Ovary (tissue), 3 donors: ENCODE data around the gene TPK1.

ENCODE experiments used
- EP300 ChIP-seq: sonication (generic); formaldehyde crosslinking; IDR thresholded peaks from one replicate; pipeline ENCODE4 v1.6.1; 2017; ENCODE audit warnings: antibody characterized with exemption
- POLR2A ChIP-seq: fragments of 450-650 bp; IDR thresholded peaks from one replicate; pipeline ENCODE4 v1.6.1; 2017; ENCODE audit warnings: antibody characterized with exemption, mild to moderate bottlenecking, moderate library complexity
- TF ChIP-seq, protein P1 (sequence below), 3 donors: fragments of 450-650 bp in 2 of 3; fragments of 200-600 bp in 1 of 3; IDR thresholded peaks; one replicate each; pipeline versions ENCODE4 v1.5.1 to v1.8.0; 2016 to 2022; ENCODE audit warnings: antibody characterized with exemption in 3 of 3, mild to moderate bottlenecking in 1 of 3
- donor health status: DM: no; HTN: no; CAD: no.

DNA sequence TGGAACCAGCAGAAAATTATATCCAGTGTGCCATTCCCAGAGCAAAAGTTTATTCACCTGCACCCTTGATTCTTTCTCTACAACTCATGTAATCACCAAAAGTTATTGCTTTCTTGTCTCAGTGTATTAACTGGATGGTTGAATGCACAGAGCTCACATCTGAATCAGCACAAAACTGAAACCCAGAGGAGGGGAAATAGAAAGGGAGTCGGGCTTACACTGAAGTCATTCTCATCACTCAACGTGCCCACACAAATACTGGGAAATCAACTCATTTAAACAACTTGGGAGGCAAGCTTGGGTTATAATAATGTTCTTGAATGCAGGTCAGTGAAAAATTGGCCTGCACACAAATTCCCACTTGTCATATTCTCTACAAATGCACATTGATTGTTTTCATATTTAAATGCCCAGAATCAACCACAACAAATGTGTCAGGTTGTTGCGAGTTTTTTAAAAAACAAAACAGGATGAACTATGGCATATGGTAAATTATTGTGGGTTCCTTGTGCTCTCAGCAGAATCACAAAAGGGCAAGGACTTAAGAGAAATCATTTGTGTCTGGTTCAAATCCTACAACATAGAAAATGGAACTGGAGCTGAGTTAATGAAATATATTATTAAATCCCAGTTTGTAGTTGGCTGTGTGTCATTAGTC lies 306.5 kb downstream of the TPK1 start:
- TF ChIP-seq, protein P1, sequence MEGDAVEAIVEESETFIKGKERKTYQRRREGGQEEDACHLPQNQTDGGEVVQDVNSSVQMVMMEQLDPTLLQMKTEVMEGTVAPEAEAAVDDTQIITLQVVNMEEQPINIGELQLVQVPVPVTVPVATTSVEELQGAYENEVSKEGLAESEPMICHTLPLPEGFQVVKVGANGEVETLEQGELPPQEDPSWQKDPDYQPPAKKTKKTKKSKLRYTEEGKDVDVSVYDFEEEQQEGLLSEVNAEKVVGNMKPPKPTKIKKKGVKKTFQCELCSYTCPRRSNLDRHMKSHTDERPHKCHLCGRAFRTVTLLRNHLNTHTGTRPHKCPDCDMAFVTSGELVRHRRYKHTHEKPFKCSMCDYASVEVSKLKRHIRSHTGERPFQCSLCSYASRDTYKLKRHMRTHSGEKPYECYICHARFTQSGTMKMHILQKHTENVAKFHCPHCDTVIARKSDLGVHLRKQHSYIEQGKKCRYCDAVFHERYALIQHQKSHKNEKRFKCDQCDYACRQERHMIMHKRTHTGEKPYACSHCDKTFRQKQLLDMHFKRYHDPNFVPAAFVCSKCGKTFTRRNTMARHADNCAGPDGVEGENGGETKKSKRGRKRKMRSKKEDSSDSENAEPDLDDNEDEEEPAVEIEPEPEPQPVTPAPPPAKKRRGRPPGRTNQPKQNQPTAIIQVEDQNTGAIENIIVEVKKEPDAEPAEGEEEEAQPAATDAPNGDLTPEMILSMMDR (IDR thresholded peaks at IDR 0.05): no peak
- TF ChIP-seq POLR2A (no peak), EP300 (no peak)
